ENCODE measurements around the gene PCDHB14. TPM values are rescaled to one million over a fixed set of nuclear protein-coding genes. Genes with fewer than 3 reads are reported as not detected.

PCDHB14 gene
- total RNA-seq, 1 donor from 2014 or later: 3.0 TPM

Other genes starting within 250 kb of the PCDHB14 start
- 0.12 TPM for gene PCDHB1, start 172.0 kb upstream of the PCDHB14 start, total RNA-seq
- gene PCDHB2, start 128.7 kb upstream of the PCDHB14 start, total RNA-seq: 3.8 TPM
- gene PCDHB3, start 122.9 kb upstream of the PCDHB14 start, total RNA-seq: 1.9 TPM
- 3.0 TPM for gene PCDHB4, start 101.5 kb upstream of the PCDHB14 start, total RNA-seq
- gene PCDHB5, start 88.1 kb upstream of the PCDHB14 start, total RNA-seq: 2.3 TPM
- 0.75 TPM for gene PCDHB6, start 73.3 kb upstream of the PCDHB14 start, total RNA-seq
- gene PCDHB7, start 50.7 kb upstream of the PCDHB14 start, total RNA-seq: 2.8 TPM
- gene PCDHB8, start 45.6 kb upstream of the PCDHB14 start, total RNA-seq: 2.4 TPM
- 4.1 TPM for gene PCDHB16, start 41.0 kb upstream of the PCDHB14 start, total RNA-seq
- 2.5 TPM for gene PCDHB9, start 36.2 kb upstream of the PCDHB14 start, total RNA-seq
- 2.1 TPM for gene PCDHB10, start 31.0 kb upstream of the PCDHB14 start, total RNA-seq
- 2.0 TPM for gene PCDHB11, start 23.7 kb upstream of the PCDHB14 start, total RNA-seq
- gene PCDHB12, start 14.6 kb upstream of the PCDHB14 start, total RNA-seq: 2.8 TPM
- 3.2 TPM for gene PCDHB13, start 9.4 kb upstream of the PCDHB14 start, total RNA-seq
- 2.5 TPM for gene PCDHB15, start 22.1 kb downstream of the PCDHB14 start, total RNA-seq
- 0.64 TPM for gene SLC25A2, start 80.7 kb downstream of the PCDHB14 start, total RNA-seq
- 60.4 TPM for gene TAF7, start 97.4 kb downstream of the PCDHB14 start, total RNA-seq
- gene PCDHGA1, start 107.2 kb downstream of the PCDHB14 start, total RNA-seq: 0.46 TPM
- 2.5 TPM for gene PCDHGA2, start 115.4 kb downstream of the PCDHB14 start, total RNA-seq
- 1.7 TPM for gene PCDHGA3, start 120.5 kb downstream of the PCDHB14 start, total RNA-seq
- gene PCDHGB1, start 126.8 kb downstream of the PCDHB14 start, total RNA-seq: 2.0 TPM
- 3.9 TPM for gene PCDHGA4, start 131.7 kb downstream of the PCDHB14 start, total RNA-seq
- gene PCDHGB2, start 136.7 kb downstream of the PCDHB14 start, total RNA-seq: 3.8 TPM
- 3.5 TPM for gene PCDHGA5, start 140.8 kb downstream of the PCDHB14 start, total RNA-seq
- 2.6 TPM for gene PCDHGB3, start 146.9 kb downstream of the PCDHB14 start, total RNA-seq
- 3.9 TPM for gene PCDHGA6, start 150.5 kb downstream of the PCDHB14 start, total RNA-seq
- 2.5 TPM for gene PCDHGA7, start 159.4 kb downstream of the PCDHB14 start, total RNA-seq
- 4.2 TPM for gene PCDHGB4, start 164.4 kb downstream of the PCDHB14 start, total RNA-seq
- 1.2 TPM for gene PCDHGA8, start 169.3 kb downstream of the PCDHB14 start, total RNA-seq
- 11.0 TPM for gene PCDHGB5, start 174.6 kb downstream of the PCDHB14 start, total RNA-seq
- gene PCDHGA9, start 179.4 kb downstream of the PCDHB14 start, total RNA-seq: 5.4 TPM
- 7.5 TPM for gene PCDHGB6, start 184.7 kb downstream of the PCDHB14 start, total RNA-seq
- gene PCDHGA10, start 189.6 kb downstream of the PCDHB14 start, total RNA-seq: 6.2 TPM
- gene PCDHGB7, start 194.3 kb downstream of the PCDHB14 start, total RNA-seq: 15.4 TPM
- gene PCDHGA11, start 197.7 kb downstream of the PCDHB14 start, total RNA-seq: 2.6 TPM
- 7.6 TPM for gene PCDHGA12, start 207.2 kb downstream of the PCDHB14 start, total RNA-seq

All from upper lobe of right lung (tissue), 1 donor.